ENCODE measurements around the gene CDKL1. TPM values are rescaled to one million over a fixed set of nuclear protein-coding genes. Genes with fewer than 3 reads are reported as not detected.

Gene CDKL1
- total and polyA plus RNA-seq, 2 of the 13 experiments (the other 11 are each of a cell fraction or from before 2014, with no cell fraction given) = 4.4 to 5.1 TPM

GRCh38 chr14:50425816-50426215 is 29.1 kb upstream of the CDKL1 start:
- Histone ChIP-seq H3K4me3 (replicated peaks in 1 of 3; ENCODE audit: insufficient read depth in 1 of 3, low read depth in 2 of 3, low read length in 3 of 3) (no peak overlapping the region), H3K79me2 (ENCODE audit: insufficient read depth, low read length) (no peaks in the 10 kb centered on the region), H3K9me3 (ENCODE audit: low read length) (no peaks in the 10 kb centered on the region), H3K27me3 (ENCODE audit: control insufficient read depth in 1 of 2, insufficient read depth in 2 of 2, low read length in 2 of 2) (no peaks in the 10 kb centered on the region), H3K27ac (ENCODE audit: extremely low read length, insufficient read depth, low read length) (no peak overlapping the region), H3K4me1 (ENCODE audit: insufficient read depth, low read length) (peaks cover 6% of the 10 kb centered on the region; the same call in 1 of the 2 replicates), H3K4me2 (ENCODE audit: low read depth, low read length) (no peak overlapping the region), H3K36me3 (replicated peaks in 1 of 2; ENCODE audit: control insufficient read depth in 1 of 2, insufficient read depth in 2 of 2, low read length in 2 of 2) (peaks cover 4 to 13% of the 10 kb centered on the region in 2 experiments; a peak in 4 of 5 replicates), H4K20me1 (ENCODE audit: insufficient read depth, low read length) (no peaks in the 10 kb centered on the region), H3K9ac (ENCODE audit: insufficient read depth, low read depth, low read length) (no peak overlapping the region), H2AFZ (ENCODE audit: low read length) (no peak overlapping the region)
- CTCF ChIA-PET (ENCODE audit: low intra/inter-chr PET ratio, low total read pairs) = no interaction called here
- POLR2A ChIA-PET = no interaction called here
- WGBS (ENCODE audit: low lambda C conversion rate) = 92% methylated on average over 3 of the region's 3 CpGs
- in situ Hi-C loops (cut with HindIII; ENCODE audit: extremely low pct_ligation_motif_present, low pct_unique_long_range_greater_than_20kb) = no loop called here
- intact Hi-C loops (cut with micrococcal nuclease; ENCODE audit: unreplicated experiment) = no loop called here
- TF ChIP-seq CSRNP1 (CRISPR knock-in tag; IDR thresholded peaks at IDR 0.05) = no peak
- TF ChIP-seq ONECUT2 (CRISPR knock-in tag; IDR thresholded peaks at IDR 0.05) = no peak
- no peak for TF ChIP-seq ZNF101 (CRISPR knock-in tag; IDR thresholded peaks at IDR 0.05; ENCODE audit: borderline replicate concordance, low read depth)
- no peak for TF ChIP-seq HNRNPLL (IDR thresholded peaks at IDR 0.05; ENCODE audit: low read depth, low read length, poor library complexity, severe bottlenecking)
- BruUV-seq (replicated peaks) = no TSS peak
- FAIRE-seq = no peak
- no peak for ATAC-seq
- no peak for DNase-seq (ENCODE audit: low spot score)

GRCh38 chr14:50425105-50425504 is 28.4 kb upstream of the CDKL1 start:
- no peak overlapping the region for H3K9ac ChIP-seq (ENCODE audit: insufficient read depth, low read depth, low read length)
- FAIRE-seq = no peak
- BruUV-seq (replicated peaks) = no TSS peak
- H3K4me2 ChIP-seq (ENCODE audit: low read depth, low read length) = no peak overlapping the region
- H3K4me3 ChIP-seq (replicated peaks in 1 of 3; ENCODE audit: insufficient read depth in 1 of 3, low read depth in 2 of 3, low read length in 3 of 3) = no peak overlapping the region
- DNase-seq (ENCODE audit: low spot score) = no peak
- H3K9me3 ChIP-seq (ENCODE audit: low read length) = no peaks in the 10 kb centered on the region
- CTCF ChIA-PET (ENCODE audit: low intra/inter-chr PET ratio, low total read pairs) = no interaction called here
- POLR2A ChIA-PET = no interaction called here
- no peak for TF ChIP-seq ZNF605 (CRISPR knock-in tag; IDR thresholded peaks at IDR 0.05)
- TF ChIP-seq ZNF44 (CRISPR knock-in tag; IDR thresholded peaks at IDR 0.05) = no peak
- TF ChIP-seq NRL (CRISPR knock-in tag; IDR thresholded peaks at IDR 0.05; ENCODE audit: borderline replicate concordance) = no peak
- TF ChIP-seq ZNF660 (CRISPR knock-in tag; IDR thresholded peaks at IDR 0.05; ENCODE audit: borderline replicate concordance, low read depth) = no peak
- TF ChIP-seq ZNF569 (CRISPR knock-in tag; IDR thresholded peaks at IDR 0.05; ENCODE audit: borderline replicate concordance) = no peak
- TF ChIP-seq MLX (CRISPR knock-in tag; IDR thresholded peaks at IDR 0.05) = no peak
- no peak for TF ChIP-seq ZNF674 (CRISPR knock-in tag; IDR thresholded peaks at IDR 0.05; ENCODE audit: low read depth)
- TF ChIP-seq ZNF737 (CRISPR knock-in tag; IDR thresholded peaks at IDR 0.05; ENCODE audit: borderline replicate concordance) = no peak
- no peak for TF ChIP-seq MIER2 (CRISPR knock-in tag; IDR thresholded peaks at IDR 0.05)
- intact Hi-C loops (cut with micrococcal nuclease; ENCODE audit: unreplicated experiment) = no loop called here
- no peak overlapping the region for H2AFZ ChIP-seq (ENCODE audit: low read length)
- in situ Hi-C loops (cut with HindIII; ENCODE audit: extremely low pct_ligation_motif_present, low pct_unique_long_range_greater_than_20kb) = no loop called here
- H3K4me1 ChIP-seq (ENCODE audit: insufficient read depth, low read length) = peaks cover 6% of the 10 kb centered on the region; the same call in 1 of the 2 replicates
- H3K36me3 ChIP-seq (replicated peaks in 1 of 2; ENCODE audit: control insufficient read depth in 1 of 2, insufficient read depth in 2 of 2, low read length in 2 of 2) = peaks cover 4 to 20% of the 10 kb centered on the region in 2 experiments; a peak in 4 of 5 replicates
- no peak for ATAC-seq
- no peaks in the 10 kb centered on the region for H4K20me1 ChIP-seq (ENCODE audit: insufficient read depth, low read length)
- no peak overlapping the region for H3K27ac ChIP-seq (ENCODE audit: extremely low read length, insufficient read depth, low read length)
- H3K27me3 ChIP-seq (ENCODE audit: control insufficient read depth in 1 of 2, insufficient read depth in 2 of 2, low read length in 2 of 2) = no peaks in the 10 kb centered on the region
- H3K79me2 ChIP-seq (ENCODE audit: insufficient read depth, low read length) = no peaks in the 10 kb centered on the region
- WGBS (ENCODE audit: low lambda C conversion rate) = 93% methylated on average over 2 of the region's 2 CpGs
